Measurements from ENCODE around the gene SMAD6.

The SMAD6 gene

GRCh38 chr15:66758844-66759243 lies 56.8 kb downstream of the SMAD6 start:
- no peak for DNase-seq (ENCODE audit: low read depth in 2 of 2)

- DNase-seq (ENCODE audit: low read depth in 2 of 2), result no peak
Measured at GRCh38 chr15:66760097-66760967, 58.3 kb downstream of the SMAD6 start.

- no peak for DNase-seq (ENCODE audit: low read depth in 2 of 2)
Measured at GRCh38 chr15:66760968-66761725, 59.1 kb downstream of the SMAD6 start.

- no peak for DNase-seq (ENCODE audit: low read depth in 2 of 2)
Measured at GRCh38 chr15:66761726-66762595, 59.9 kb downstream of the SMAD6 start.

- no peak for DNase-seq (ENCODE audit: low read depth in 2 of 2)
Measured at GRCh38 chr15:66763186-66764071, 61.4 kb downstream of the SMAD6 start.

- DNase-seq (ENCODE audit: low read depth in 2 of 2), result no peak
Measured at GRCh38 chr15:66764072-66764786, 62.2 kb downstream of the SMAD6 start.

- no peak for DNase-seq (ENCODE audit: low read depth in 2 of 2)
Measured at GRCh38 chr15:66765478-66766281, 63.6 kb downstream of the SMAD6 start.

- no peak for DNase-seq (ENCODE audit: low read depth in 2 of 2)
Measured at GRCh38 chr15:66766282-66767230, 64.5 kb downstream of the SMAD6 start.

- DNase-seq (ENCODE audit: low read depth in 2 of 2), result no peak
Measured at GRCh38 chr15:66767240-66767659, 65.2 kb downstream of the SMAD6 start.

- no peak for DNase-seq (ENCODE audit: low read depth in 2 of 2)
Measured at GRCh38 chr15:66768987-66769386, 67.0 kb downstream of the SMAD6 start.

- no peak for DNase-seq (ENCODE audit: low read depth in 2 of 2)
Measured at GRCh38 chr15:66770518-66771350, 68.7 kb downstream of the SMAD6 start.

- no peak for DNase-seq (ENCODE audit: low read depth in 2 of 2)
Measured at GRCh38 chr15:66771351-66771650, 69.3 kb downstream of the SMAD6 start.

GRCh38 chr15:66772604-66773128 lies 70.6 kb downstream of the SMAD6 start:
- no peak for DNase-seq (ENCODE audit: low read depth in 2 of 2)

- no peak for DNase-seq (ENCODE audit: low read depth in 2 of 2)
Measured at GRCh38 chr15:66773129-66773873, 71.3 kb downstream of the SMAD6 start.

- DNase-seq (ENCODE audit: low read depth in 2 of 2), result peak in 1 of 2 donors; percentile 1
Measured at GRCh38 chr15:66774001-66774814, 72.2 kb downstream of the SMAD6 start.
